A204.1 (cell line): ENCODE measurements around the gene KCNG4.
"Not testable (repeated sequence)": the region's sequence is repeated elsewhere in the genome, so short reads cannot be mapped to it uniquely, and the experiment has no call there.

ENCODE experiments used
- FAIRE-seq: peaks from 2 replicates; lab custom pipeline; 2012; peaks lifted over from hg19 to GRCh38; lab: Jason Lieb, UNC

KCNG4 gene

DNA sequence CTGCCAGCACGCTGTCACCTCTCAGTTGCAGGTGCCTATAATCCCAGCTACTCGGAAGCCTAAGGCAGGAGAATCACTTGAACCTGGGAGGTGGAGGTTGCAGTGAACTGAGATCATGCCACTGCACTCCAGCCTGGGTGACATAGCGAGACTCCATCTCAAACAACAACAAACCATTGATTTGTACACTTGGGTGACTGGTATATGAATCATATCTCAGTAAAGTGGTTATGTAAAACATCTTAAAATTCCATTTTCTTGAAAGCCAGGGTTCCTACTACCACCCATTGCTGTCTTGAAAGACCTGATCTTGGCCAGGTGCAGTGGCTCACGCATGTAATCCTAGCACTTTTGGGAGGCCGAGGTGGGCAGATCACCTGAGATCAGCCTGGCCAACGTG, 34.7 kb downstream of the KCNG4 start:
- FAIRE-seq: not testable (repeated sequence)

DNA sequence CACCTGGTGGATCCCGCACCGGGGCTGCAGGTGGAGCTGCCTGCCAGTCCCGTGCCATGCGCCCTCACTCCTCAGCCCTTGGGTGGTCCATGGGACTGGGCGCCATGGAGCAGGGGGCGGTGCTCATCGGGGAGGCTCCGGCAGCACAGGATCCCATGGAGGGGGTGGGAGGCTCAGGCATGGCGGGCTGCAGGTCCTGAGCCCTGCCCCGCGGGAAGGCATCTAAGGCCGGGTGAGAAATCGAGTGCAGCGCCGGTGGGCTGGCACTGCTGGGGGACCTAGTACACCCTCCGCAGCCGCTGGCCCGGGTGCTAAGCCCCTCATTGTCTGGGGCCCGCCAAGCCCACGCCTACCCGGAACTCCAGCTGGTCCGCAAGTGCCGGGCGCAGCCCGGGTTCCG, 35.3 kb downstream of the KCNG4 start:
- FAIRE-seq: not testable (repeated sequence)

DNA sequence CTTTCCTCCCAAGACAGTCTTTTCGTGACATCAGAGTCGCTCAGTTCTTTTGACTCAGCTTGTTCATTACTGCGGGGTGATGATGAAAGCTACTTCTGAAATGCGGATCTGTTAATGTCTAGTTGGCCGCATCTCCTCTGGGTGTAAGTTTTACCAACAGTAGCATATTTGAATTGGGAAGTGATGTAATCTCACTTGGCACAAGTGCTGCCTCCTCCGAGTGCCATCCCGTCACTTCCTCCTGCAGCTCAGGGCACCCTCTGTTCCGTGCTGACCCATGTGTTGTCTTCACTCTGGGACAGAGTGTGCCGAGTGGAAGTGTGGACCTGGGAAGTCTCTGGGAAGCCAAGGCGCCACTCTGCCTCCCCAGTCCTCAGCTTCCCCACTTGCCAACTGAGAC, 40.0 kb downstream of the KCNG4 start:
- FAIRE-seq: no peak

DNA sequence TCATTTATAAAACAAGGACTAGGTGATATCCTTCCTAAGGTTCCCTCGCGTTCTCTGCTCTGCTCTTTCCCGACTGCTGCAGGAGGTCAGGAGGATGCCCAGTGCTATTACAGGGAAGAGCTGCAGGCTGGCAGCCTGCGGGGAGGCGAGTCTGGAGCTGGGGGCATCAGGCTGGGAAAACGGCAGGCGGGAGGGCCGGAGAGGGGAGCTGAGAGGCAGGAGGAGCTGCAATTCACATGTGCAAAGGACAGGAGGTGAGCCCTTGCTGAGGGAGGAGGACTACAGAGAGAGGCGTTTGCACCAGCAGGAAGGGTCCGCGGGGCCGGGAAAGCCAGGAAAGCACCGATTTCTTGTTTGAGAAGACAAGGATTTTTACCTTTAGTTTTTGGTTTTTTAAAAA, 40.7 kb downstream of the KCNG4 start:
- FAIRE-seq: no peak

DNA sequence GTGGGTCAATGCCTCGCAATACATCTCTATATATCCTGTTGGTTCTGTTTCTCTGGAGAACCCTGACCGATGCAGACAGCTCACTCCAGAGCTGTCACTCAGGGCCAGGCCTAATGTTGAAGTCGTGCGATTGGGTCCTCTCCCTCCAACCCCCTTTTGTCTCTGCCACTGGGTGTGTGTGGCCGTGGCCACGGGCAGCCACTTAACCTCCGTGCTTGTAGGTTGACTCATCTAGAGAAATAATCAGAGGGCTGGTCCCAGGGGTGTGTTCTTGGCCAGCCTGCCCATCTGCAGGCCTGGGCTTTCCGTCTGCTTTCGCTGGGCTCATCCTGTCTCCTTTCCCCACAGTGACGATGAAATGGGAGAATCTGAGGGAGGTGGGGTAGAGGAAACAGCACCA, 41.4 kb downstream of the KCNG4 start:
- FAIRE-seq: no peak

DNA sequence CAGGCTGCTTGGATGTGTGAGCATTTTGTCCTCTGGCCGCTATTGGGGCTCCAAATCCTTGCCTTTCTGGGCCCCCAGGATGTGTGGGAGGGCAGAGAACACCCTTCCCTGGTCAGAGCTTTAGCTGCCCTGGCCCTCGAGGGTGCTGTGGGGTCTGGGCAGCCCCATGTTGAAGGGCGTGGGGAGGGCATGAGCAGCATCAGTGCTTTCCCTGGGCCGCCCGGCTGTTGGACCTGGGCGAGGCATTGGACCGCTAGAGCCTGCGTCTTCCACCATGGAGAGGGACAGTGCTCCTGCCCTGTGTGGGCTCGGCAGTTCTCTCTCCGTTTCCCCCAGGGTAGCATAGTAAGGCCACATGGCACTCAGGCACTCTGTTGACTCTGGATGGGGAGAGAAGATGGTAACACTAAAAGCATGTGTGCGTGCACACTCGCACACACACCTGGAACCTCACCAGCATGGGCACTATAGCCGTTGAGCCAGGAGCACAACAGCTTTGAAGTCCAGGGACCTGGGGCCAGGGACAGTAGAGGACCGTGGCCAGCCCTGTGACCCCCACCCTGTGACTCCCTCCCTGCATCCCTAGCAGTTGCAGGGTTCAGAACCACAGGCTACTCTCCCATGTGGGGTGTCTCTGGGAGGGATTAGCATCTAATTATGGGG, 42.2 kb downstream of the KCNG4 start:
- no peak for FAIRE-seq

DNA sequence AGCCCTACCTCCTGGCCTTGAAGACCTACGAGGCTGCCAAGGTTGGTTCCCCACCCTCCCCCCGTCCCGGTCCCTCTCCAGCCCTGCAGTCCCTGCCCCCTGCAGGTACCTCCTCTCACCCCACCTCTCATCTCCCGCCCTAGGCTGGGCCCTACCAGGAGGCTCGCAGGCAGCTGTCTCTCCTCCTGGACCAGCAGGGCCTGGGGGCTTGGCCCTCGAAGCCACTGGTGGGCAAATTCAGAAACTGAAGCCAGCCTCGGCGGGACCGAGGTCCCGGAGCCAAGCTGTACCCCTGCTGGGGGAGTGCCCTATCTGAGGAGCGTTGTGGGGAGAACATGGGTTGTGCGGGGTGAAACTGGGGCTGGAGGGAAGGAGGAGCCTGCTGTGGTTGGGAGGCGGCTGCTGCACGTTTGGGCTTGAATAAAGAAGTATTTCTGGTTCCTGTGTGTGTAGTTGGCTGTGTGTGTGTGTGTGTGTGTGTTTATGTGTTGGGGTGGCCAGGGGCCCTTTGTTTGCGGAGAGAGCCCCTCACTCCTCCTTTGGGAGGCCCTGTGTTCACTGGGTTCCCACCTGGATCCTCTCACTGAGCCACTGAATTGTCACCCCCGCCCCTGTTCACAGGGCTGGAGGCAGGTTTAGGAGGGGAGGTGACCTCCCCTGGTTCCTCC, 43.0 kb downstream of the KCNG4 start:
- no peak for FAIRE-seq

DNA sequence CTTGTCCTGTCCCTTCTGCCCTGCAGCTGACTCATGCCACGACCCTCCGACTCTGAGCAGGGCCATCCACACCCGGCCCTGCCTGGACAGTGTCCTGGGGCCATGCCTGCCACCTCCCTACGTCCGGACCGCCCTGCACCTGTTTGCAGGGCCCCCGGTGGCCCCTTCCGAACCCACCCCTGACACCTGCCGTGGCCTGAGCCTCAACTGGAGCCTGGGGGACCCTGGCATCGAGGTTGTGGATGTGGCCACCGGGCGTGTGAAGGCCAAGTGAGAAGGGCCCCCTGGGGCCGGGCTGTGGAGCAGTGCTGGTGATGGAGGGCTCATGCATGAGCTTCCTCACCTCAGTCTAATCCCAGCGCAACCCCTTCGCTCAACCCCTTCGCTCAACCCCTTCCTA, 43.7 kb downstream of the KCNG4 start:
- FAIRE-seq: no peak

DNA sequence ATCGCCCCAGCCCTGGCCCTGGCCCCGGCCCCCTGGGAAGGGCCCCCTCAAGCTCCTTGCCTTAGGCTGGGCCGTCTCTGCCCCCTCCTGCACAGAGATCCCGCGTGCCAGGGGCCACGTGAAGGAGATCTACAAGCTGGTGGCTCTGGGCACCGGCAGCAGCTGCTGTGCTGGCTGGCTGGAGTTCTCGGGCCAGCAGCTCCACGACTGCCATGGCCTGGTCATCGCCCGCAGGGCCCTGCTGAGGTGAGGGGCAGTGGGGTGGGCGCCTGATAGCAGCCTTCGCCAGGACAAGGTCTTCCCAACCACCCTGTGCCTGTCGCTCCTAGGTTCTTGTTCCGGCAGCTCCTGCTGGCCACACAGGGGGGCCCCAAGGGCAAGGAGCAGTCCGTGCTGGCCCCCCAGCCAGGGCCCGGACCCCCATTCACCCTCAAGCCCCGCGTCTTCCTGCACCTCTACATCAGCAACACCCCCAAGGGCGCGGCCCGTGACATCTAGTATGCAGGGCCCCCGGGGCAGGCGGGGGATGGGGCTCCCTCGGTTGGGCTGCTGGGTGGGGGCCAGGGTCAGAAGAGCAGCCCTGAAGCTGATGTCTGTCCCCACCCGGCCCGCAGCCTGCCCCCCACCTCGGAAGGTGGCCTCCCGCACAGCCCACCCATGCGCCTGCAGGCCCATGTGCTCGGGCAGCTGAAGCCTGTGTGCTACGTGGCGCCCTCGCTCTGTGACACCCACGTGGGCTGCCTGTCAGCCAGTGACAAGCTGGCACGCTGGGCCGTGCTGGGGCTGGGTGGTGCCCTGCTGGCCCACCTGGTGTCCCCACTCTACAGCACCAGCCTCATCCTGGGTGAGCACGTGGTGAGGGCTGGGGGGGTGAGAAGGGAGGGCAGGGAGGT, 44.4 kb downstream of the KCNG4 start:
- FAIRE-seq: no peak

DNA sequence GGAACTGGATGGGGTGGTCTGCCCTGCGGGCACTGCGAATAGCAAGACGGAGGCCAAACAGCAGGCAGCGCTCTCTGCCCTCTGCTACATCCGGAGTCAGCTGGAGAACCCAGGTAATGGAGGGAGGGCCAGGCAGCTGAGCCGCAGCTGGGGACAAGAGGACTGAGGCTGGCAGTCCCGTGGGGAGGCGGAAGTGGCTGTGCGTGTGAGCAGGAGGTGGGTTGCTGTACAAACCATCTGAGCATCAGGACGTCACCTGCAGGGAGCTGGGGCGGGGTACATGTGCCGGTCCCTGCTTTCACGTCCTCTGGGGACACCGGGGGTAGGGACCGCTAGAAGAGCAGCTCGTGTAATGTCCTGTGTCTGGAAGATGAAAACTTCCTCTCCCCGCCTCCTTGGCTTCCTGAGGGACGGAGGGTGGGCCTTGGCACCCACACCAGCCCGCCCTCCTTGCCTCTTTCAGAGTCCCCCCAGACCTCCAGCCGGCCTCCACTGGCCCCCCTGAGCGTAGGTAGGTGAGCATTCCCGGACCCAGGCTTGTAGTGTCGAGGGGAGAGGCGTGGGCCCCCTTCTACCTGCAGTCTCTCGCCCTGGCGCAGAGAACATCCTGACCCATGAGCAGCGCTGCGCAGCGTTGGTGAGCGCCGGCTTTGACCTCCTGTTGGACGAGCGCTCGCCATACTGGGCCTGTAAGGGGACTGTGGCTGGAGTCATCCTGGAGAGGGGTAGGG, 45.2 kb downstream of the KCNG4 start:
- FAIRE-seq: no peak

DNA sequence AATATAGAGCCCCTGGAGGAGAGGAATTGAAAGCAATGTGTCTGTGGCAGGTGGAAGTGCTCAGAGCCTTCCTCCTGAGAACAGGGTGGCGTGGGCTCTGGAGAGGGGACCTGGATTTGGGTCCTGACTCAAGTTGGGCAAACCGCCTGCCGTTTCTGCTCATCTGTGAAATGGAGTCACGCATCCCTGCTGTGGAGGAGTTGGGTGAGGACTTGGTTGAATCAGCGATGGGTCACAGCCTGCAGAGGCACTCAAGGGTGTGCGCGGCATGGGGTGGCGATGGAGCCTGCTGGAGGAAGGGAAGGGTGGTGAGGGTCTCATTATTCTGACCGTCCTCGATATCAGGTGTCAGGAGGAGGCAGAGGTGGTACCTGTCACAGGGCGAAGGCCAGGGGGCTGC, 45.8 kb downstream of the KCNG4 start:
- no peak for FAIRE-seq

DNA sequence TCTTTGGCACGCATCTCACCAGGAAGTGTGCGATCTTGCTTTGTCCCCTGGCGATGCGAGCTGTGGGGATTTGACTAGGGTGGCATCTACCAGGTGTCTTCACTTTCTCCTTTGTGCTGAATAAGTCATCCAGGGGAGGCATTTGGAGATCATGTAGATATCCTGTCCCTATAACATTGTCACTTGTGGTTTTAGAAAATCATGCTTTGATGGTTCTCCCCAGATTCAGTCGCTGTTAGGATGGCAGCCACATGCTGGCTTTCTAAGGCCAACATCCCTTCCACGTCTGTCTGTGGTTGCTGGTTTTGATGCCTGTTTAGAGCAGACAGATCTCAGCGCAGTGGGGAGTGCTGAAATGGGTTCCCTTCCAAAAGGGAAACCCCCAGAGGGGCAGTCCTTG, 46.3 kb downstream of the KCNG4 start:
- no peak for FAIRE-seq

DNA sequence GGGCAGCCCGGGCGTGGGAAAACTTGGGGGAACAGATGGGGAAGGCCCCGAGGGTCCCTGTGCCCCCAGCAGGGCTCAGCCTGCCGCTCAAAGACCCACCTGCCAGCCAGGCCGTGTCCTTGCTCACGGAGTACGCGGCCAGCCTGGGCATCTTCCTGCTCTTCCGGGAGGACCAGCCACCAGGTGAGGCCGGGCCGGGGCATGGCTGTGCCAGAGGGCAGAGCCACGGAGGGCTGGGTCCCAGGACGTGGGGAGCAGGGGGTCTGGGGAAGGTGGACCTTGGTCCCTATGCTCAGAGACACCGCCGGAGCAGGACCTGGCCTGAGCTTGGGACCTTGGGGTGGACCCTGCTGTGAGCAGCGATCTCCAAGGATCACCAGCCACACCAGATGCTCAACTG, 48.3 kb downstream of the KCNG4 start:
- no peak for FAIRE-seq

DNA sequence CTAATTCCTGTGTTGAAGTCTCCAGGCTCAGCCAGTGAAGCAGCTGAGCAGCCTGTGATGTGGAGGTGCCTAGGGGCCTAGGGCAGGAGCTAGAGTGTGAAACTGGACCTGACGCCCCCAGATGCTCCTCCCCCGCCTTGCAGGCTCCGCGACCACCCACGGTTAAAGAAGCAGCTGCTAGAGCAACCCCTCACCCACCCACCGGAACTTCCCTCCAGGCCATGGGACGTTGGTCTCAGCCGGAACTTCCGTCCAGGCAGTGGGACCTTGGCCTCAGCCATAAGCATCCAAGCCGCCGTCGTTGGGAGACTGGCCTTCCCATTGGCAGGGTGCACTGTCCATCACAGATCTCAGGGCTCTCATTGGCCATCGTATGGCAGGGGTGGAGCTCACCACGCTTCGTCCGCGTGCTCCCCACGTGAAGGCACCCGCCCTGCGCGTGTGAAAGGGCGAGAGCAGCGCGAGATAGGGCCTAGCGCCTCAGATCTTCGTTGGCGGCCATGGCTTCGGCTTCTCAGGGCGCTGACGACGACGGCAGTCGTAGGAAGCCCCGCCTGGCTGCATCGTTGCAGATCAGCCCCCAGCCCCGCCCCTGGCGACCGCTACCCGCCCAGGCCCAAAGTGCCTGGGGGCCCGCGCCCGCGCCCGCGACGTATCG, 49.0 kb downstream of the KCNG4 start, which contains the start of gene ADAD2:
TSS of gene ADAD2 (plus strand) at position 427 of the 658 bp plus-strand sequence. CDS start at position 501, 74 bp downstream.
- FAIRE-seq: no peak

DNA sequence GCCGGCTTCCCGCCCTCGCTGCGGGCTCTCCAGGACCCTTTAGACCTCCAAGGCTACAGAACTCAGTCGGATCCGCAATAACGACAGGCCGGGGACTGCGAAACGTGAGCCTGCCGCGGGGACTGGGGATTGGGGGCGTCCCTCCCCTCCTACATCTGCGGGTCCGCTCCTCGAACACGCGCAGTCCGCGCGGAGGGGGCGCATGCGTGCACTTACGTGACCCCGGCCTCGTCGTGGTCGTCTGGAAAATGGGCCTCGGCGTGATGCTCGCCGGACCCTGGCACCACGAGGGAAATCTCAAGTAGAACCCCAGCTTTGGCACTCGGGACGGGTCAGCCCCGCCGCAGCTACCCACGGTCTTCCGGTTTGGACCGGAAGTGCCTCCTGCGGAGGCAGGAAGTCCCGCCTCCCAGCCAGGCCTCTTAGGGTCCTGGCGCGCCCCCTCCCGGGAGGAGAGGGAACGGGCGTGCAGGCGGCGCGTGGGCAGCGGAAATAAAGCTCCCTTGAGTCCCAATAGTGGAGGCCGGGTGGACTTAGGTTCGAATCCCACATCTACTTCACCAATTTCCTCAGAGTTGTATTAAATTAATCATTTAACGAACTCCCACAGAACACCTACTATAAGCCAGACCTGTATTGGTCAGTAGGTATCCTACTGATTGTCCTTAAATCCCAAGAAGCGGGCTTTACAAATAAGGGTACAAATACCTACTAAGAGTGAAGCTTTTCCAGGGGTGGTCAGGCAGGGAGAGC, 53.0 kb downstream of the KCNG4 start, which contains the start of gene TAF1C:
TSS of gene TAF1C (minus strand) at position 373 of the 753 bp plus-strand sequence. CDS start 2,069 bp downstream, outside the sequence.
- peak; percentile 43 for FAIRE-seq

DNA sequence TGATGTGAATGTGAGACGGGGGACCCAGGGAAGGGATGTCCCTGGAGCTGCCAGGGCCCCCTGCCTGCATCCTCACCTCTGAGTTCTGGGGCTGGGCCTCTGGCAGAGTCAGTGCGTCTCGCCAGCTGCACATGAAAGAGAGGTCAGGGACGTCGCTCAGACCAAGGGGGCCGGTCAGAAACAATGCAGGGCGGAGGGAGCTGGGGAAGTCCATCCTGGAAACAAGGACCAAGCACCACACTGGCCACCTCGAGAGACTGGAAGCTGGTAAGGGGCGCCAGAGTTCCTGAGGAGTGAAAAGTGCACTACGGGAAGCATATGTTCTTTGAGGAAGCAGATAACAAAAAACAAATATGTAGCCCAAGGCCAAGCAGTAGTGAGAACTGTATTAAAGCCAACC, 55.0 kb downstream of the KCNG4 start:
- FAIRE-seq: no peak

DNA sequence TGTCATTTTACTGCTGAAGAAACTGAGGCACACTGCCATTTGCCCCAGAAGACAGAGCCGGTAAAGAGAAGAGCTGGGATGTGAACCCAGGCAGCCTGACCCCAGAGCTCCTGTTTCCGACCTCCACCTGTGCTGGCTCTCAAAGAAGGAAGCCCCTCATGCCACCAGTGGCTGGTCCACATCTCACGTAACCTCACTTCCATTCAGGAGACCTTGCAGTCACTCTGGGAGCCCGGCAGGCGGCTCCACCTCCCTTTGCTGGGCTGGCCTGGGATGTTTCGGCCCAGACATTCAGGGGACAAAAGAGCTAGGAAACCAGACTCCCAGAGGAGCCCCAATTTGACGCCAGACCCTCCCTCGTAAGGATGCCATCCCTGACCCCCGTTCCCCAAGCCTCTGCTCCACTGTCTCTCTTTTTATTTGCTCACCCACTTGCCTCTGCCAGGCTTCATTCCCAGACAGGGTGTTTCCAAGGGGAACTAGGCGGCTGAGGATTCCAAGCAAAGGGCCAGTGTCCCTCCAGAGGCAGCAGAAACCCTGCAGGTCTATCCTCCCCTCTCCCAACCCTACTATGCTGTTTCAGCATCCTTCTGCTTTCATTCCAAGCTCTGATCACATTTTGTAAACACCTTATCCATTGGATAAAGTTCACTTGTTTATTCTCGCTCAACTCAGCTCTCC, 55.8 kb downstream of the KCNG4 start:
- FAIRE-seq: no peak

DNA sequence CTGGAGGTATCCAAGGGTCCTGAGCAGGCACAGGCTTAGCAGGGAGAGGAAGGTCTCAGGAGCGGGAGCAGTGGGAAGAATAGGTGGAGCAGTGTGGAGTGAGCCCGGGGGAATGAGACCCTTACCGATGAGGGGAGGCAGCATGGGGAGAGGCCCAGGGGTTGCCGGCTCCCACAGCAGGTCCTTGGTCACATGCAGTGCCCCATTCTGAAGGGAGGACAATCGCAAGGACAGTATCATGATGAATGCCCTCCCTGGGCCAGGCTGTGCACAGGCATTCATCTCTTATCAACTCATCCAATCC, 56.3 kb downstream of the KCNG4 start:
- no peak for FAIRE-seq

DNA sequence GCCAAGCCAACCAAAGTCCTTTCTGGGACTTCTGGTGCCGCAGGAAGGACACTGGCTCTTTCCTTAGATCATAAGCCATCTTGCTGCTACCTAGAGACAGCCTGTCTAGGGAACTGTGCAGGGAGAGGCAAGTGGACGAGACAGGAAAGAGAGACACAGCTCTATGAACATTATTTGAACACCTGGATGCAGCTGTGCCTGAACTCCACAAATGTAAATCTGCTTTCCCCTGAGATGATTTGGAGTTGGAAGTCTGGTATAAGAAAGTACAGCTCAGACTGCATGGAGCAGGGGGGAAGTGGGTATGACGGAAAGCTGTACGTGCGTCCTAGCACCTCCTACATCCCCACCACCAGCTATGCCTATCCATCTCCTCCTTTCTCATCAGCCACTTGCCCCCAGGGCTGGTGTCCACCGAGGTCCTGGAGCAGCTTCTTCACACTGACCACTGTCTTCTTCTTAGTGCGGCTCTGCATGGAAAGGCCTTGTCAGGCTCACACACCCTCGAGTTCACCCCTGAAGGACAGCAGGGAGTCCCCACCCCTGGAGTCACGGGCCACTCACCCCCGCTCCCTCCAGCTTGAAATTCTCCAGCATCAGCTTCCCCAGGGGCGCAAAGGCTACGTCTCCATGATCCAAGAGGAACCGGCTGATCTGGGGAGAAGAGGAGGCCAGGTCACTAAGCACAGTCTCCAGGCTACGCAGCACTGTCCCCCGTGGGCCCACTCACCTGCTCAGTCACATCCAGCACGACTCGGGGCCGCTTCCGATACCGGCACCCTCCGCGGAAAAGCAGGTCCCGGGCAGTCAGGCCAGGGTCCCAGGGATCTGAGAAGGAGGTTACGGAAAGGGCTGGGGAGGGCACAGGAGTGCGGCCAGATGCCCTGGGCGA, 56.9 kb downstream of the KCNG4 start:
- FAIRE-seq: no peak

DNA sequence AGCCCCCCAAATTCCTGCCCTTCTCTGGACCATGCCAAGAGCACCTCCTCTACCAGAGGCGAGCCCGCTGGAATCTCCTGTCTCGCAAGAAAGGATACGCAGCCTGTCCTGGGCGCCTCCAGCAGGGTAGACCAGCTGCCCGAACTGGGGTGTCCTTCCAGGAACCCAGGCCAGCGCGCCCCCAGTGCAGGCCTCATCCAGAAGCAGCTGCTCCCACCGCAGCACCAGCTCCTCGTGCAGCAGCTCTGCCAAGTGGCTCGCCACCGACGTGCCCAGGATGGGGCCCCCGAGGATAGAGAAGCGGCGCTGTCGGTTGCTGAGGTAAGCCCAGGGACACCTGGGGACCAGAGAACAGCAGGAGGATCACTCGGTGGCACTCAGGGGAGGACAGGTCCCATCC, 57.7 kb downstream of the KCNG4 start:
- no peak for FAIRE-seq
